A549 (cell line): Measurements from ENCODE around the gene AGPAT2. TPM values are rescaled to one million over a fixed set of nuclear protein-coding genes. Genes with fewer than 3 reads are reported as not detected.
A peak's percentile ranks its signal among the peaks of the same experiment; 100 is the strongest.

Experiments used
- ATAC-seq, 2 experiments: fragments of 200-7000 bp in 1 of 2; fragments of >200 bp in 1 of 2; cut with Nextera tagmentation in 1 of 2; cut with Tn5 transposase in 1 of 2; 3 replicates each; pipeline versions ENCODE4 v1.8.0 to v1.9.1; 2018 to 2020; ENCODE audit warnings: mild to moderate bottlenecking in 1 of 2, moderate library complexity in 1 of 2
- CTCF ChIA-PET: fragments of 300-600 bp; sonication (Branson Sonifier 250); formaldehyde crosslinking; extraction: SDS; loops from one replicate; lab custom pipeline; 2021; ENCODE audit warnings: antibody characterized with exemption, inconsistent platforms; lab: Yijun Ruan, JAX
- POLR2A ChIA-PET: fragments of 350-600 bp; formaldehyde crosslinking; extraction: SDS; loops from one replicate; lab custom pipeline; 2021; ENCODE audit warnings: antibody characterized with exemption, inconsistent platforms; lab: Yijun Ruan, JAX
- DNase-seq, 2 experiments: peaks; one replicate each; pipeline versions ENCODE4 v3.0.0 to v3.0.0-alpha.2; 2011 to 2016; ENCODE audit warnings: low read depth in 1 of 2, low spot score in 1 of 2
- FAIRE-seq: peaks from 2 replicates; lab custom pipeline; 2011; peaks lifted over from hg19 to GRCh38; lab: Jason Lieb, UNC
- H3K27ac ChIP-seq, 2 experiments: fragments of >200 bp; sonication (Bioruptor Twin); formaldehyde crosslinking; 3 replicates each; pipeline ENCODE4 v1.5.1; 2016 to 2017
- H3K4me1 ChIP-seq: fragments of >200 bp; sonication (Bioruptor Twin); formaldehyde crosslinking; 3 replicates; pipeline ENCODE4 v1.6.1; 2016
- H3K4me2 ChIP-seq: fragments of >200 bp; sonication (Bioruptor Twin); formaldehyde crosslinking; 3 replicates; pipeline ENCODE4 v1.6.1; 2016
- H3K4me3 ChIP-seq: fragments of >200 bp; sonication (Bioruptor Twin); formaldehyde crosslinking; 3 replicates; pipeline ENCODE4 v1.5.1; 2016
- H3K9me3 ChIP-seq: fragments of >200 bp; sonication (Bioruptor Twin); formaldehyde crosslinking; 3 replicates; pipeline ENCODE4 v1.6.1; 2016
- ATOH8 ChIP-seq: fragments of 250-450 bp; sonication (Bioruptor Pico); IDR thresholded peaks from 2 replicates; pipeline ENCODE4 v1.5.0; 2020; ENCODE audit warnings: low read depth, mild to moderate bottlenecking, moderate library complexity
- CEBPB ChIP-seq, 2 experiments: fragments of >200 bp in 1 of 2; sonication (Bioruptor Twin) in 1 of 2; formaldehyde crosslinking in 1 of 2; IDR thresholded peaks; 2 replicates each; pipeline ENCODE4 v1.6.1; 2012 to 2016
- CTCF ChIP-seq: fragments of >200 bp; sonication (Bioruptor Twin); formaldehyde crosslinking; IDR thresholded peaks from 3 replicates; pipeline ENCODE4 v1.5.1; 2016
- E2F6 ChIP-seq: IDR thresholded peaks from 2 replicates; pipeline ENCODE4 v1.6.1; 2012; ENCODE audit warnings: low read depth, borderline replicate concordance
- ESRRA ChIP-seq: fragments of 150-350 bp; IDR thresholded peaks from 2 replicates; pipeline ENCODE4 v1.6.1; 2014; ENCODE audit warnings: mild to moderate bottlenecking, low read length, borderline replicate concordance
- HOXA7 ChIP-seq: fragments of 250-450 bp; sonication (Bioruptor Pico); IDR thresholded peaks from 2 replicates; pipeline ENCODE4 v1.5.0; 2020; ENCODE audit warnings: mild to moderate bottlenecking, moderate library complexity
- NPAS2 ChIP-seq: fragments of 250-450 bp; sonication (Bioruptor Pico); IDR thresholded peaks from 2 replicates; pipeline ENCODE4 v1.8.0; 2022; ENCODE audit warnings: mild to moderate bottlenecking, moderate library complexity, borderline replicate concordance
- NR3C1 ChIP-seq: fragments of >200 bp; sonication (Bioruptor Twin); formaldehyde crosslinking; IDR thresholded peaks from 3 replicates; pipeline ENCODE4 v1.6.1; 2017
- PHF8 ChIP-seq: fragments of 200-600 bp; sonication (generic); IDR thresholded peaks from 2 replicates; pipeline ENCODE4 v1.6.1; 2016; ENCODE audit warnings: low read depth, mild to moderate bottlenecking, antibody characterized with exemption, moderate library complexity, borderline replicate concordance
- POLR2A ChIP-seq: IDR thresholded peaks from 2 replicates; pipeline ENCODE4 v1.6.1; 2012; ENCODE audit warnings: mild to moderate bottlenecking, low read length
- RNF2 ChIP-seq: fragments of 200-600 bp; sonication (generic); IDR thresholded peaks from 2 replicates; pipeline ENCODE4 v1.6.1; 2016; ENCODE audit warnings: low read depth, mild to moderate bottlenecking, antibody characterized with exemption, moderate library complexity, borderline replicate concordance
- SMC3 ChIP-seq: fragments of >200 bp; sonication (Bioruptor Twin); formaldehyde crosslinking; IDR thresholded peaks from 3 replicates; pipeline ENCODE4 v1.6.1; 2018; ENCODE audit warnings: inconsistent platforms
- TFCP2L1 ChIP-seq: fragments of 250-450 bp; sonication (Bioruptor Pico); IDR thresholded peaks from 2 replicates; pipeline ENCODE4 v1.5.0; 2021; ENCODE audit warnings: mild to moderate bottlenecking
- WGBS: methylation state at CpG from one replicate; pipeline ENCODE4 v1.1.6; 2017; ENCODE audit errors: missing lambda C conversion rate; 5-methylcytosine and 5-hydroxymethylcytosine counted together
- polyA plus RNA-seq, 4 experiments: library from polyadenylated mRNA; depleted of rRNA in 3 of 4; stranded (reverse); fragments of >200 nt; fragmentation: RNase III in 1 of 4; extraction: RNeasy Plus Mini Kit Qiagen cat#74134 plus additional on column Dnase treatment in 1 of 4; gene quantifications; 2 replicates in 3 of 4; 3 replicates in 1 of 4; pipeline ENCODE4 v1.2.3, GENCODE V29; 2011 to 2017
- TF ChIP-seq, protein P1 (sequence below): fragments of 250-450 bp; sonication (Bioruptor Pico); IDR thresholded peaks from 2 replicates; pipeline ENCODE4 v1.5.0; 2021; ENCODE audit warnings: mild to moderate bottlenecking, moderate library complexity, borderline replicate concordance

AGPAT2 gene
- polyA plus RNA-seq, 2 of the 4 experiments (the other 2 are of a cell fraction) = 32.3 to 49.5 TPM

GRCh38 chr9:136667214-136667939, 19.9 kb downstream of the AGPAT2 start:
- FAIRE-seq = no peak
- no peak for TF ChIP-seq RNF2
- TF ChIP-seq, protein P1, sequence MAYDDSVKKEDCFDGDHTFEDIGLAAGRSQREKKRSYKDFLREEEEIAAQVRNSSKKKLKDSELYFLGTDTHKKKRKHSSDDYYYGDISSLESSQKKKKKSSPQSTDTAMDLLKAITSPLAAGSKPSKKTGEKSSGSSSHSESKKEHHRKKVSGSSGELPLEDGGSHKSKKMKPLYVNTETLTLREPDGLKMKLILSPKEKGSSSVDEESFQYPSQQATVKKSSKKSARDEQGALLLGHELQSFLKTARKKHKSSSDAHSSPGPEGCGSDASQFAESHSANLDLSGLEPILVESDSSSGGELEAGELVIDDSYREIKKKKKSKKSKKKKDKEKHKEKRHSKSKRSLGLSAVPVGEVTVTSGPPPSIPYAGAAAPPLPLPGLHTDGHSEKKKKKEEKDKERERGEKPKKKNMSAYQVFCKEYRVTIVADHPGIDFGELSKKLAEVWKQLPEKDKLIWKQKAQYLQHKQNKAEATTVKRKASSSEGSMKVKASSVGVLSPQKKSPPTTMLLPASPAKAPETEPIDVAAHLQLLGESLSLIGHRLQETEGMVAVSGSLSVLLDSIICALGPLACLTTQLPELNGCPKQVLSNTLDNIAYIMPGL (CRISPR knock-in tag) = no peak
- TF ChIP-seq, all 56 proteins: peak for 0
- peaks cover 33% of the 10 kb centered on the region for H3K4me1 ChIP-seq
- WGBS = 89% methylated on average over 12 of the region's 21 CpGs
- DNase-seq = no peak
- peak overlapping the region; percentile 93; the same call in 2 of the 3 replicates for H3K4me2 ChIP-seq
- ChIA-PET POLR2A (no interaction called here), CTCF (interaction anchor here (0.7 to 4.5 kb wide), 10 partner anchors 10 to 183 kb away, joined by 3 to 29 read pairs (median 5); partner anchors contain the start of gene AGPAT2)
- no peak overlapping the region for H3K4me3 ChIP-seq
- H3K9me3 ChIP-seq = no peaks in the 10 kb centered on the region
- no peak overlapping the region; a peak in 1 of 6 replicates for H3K27ac ChIP-seq
- no peak for ATAC-seq

DNA sequence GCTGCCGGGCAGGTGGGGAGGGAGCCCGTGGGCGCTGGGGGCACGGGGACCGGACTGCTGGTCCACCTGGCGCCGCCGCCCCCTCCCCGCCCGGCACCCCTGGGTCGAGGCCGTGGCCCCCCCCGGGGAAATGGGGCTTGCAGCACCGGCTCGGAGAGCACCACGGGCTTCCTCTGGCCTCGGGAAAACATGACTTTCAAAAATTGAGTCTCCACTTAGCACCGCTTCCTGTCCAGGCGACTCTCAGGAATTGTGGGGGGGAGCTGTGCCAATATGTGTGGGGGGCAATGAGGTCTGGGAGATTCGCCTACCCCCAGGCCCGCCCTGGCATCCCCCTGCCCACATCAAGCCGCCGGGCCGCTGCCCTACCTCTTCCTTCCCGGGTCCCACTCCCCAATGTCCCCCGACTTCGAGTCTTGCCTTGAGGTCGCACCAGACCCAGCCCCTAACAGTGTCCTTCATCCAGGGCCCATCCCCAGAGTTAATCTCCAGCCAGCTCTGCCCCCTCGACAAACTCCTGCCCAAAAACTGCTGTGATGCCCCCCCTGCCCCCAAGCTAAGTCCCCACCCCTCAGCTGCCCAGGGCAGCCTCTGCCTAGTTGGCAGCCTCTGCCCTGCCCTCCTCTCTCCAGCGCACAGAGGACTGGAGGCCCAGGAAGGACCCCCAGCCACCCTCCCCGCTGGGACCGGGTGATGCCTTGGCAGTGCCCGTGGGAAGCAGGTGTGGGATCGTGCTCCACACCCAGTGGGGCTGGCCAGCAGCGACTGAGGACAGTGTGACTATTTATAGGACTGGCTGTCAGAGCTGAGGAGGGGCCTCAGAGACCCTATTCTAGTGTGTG, 20.7 kb downstream of the AGPAT2 start:
- CTCF ChIA-PET = interaction anchor here (0.6 to 4.5 kb wide), 9 partner anchors 10 to 44 kb away, joined by 3 to 29 read pairs (median 5); partner anchors contain the start of gene AGPAT2
- peak overlapping the region; percentile 93 for H3K4me2 ChIP-seq

GRCh38 chr9:136665704-136666371, 21.4 kb downstream of the AGPAT2 start:
- FAIRE-seq (no peak), DNase-seq (peak in 1 of 2 experiments; percentile 49), ATAC-seq (peak in 1 of 2 experiments; percentile 39; a peak in 3 of 6 replicates)
- Histone ChIP-seq H3K27ac (peak overlapping the region; percentile 77 to 93), H3K9me3 (no peaks in the 10 kb centered on the region), H3K4me1 (peaks cover 22% of the 10 kb centered on the region), H3K4me2 (peak overlapping the region; percentile 93), H3K4me3 (peak overlapping the region; percentile 68)
- CTCF ChIA-PET = interaction anchor here (0.6 to 4.5 kb wide), 9 partner anchors 9 to 213 kb away, joined by 3 to 29 read pairs (median 4); partner anchors contain the start of gene AGPAT2
- TF ChIP-seq CEBPB (IDR thresholded peaks at IDR 0.05) (no peak), SMC3 (0 out of 3 replicates have a peak, but pooled peaks have one; percentile 8), CTCF (peak; percentile 62), POLR2A (peak; percentile 27)
- WGBS = no CpG with 5 or more reads among the region's 109 CpGs
- POLR2A ChIA-PET = no interaction called here

More for the DNA sequence above, 20.7 kb downstream of the AGPAT2 start:
- no peak for DNase-seq
- H3K9me3 ChIP-seq = no peaks in the 10 kb centered on the region
- H3K4me1 ChIP-seq = peaks cover 26% of the 10 kb centered on the region
- 59% methylated on average over 12 of the region's 35 CpGs for WGBS
- 0 out of 6 replicates have a peak, but pooled peaks of 1 of the 2 experiments have one; percentile 1 for ATAC-seq
- FAIRE-seq = no peak
- peak overlapping the region; percentile 77 to 93 for H3K27ac ChIP-seq
- H3K4me3 ChIP-seq = peak overlapping the region; percentile 68
- TF ChIP-seq ATOH8 = no peak
- no peak for TF ChIP-seq ESRRA
- no peak for TF ChIP-seq TFCP2L1 (CRISPR knock-in tag)
- TF ChIP-seq E2F6 = no peak
- TF ChIP-seq NPAS2 (CRISPR knock-in tag) = no peak
- no peak for TF ChIP-seq SMC3
- TF ChIP-seq HOXA7 (CRISPR knock-in tag) = no peak
- TF ChIP-seq NR3C1 = no peak
- no peak for TF ChIP-seq PHF8
- POLR2A ChIA-PET = no interaction called here
